ENCODE results near the gene PPP4R1. TPM values are rescaled to one million over a fixed set of nuclear protein-coding genes. Genes with fewer than 3 reads are reported as not detected.
A peak's percentile ranks its signal among the peaks of the same experiment; 100 is the strongest.
"Not testable (repeated sequence)": the region's sequence is repeated elsewhere in the genome, so short reads cannot be mapped to it uniquely, and the experiment has no call there.

Gene PPP4R1
- total RNA-seq, 2 donors from 2014 or later = 54.1 to 65.5 TPM

- Mint-ChIP-seq H3K27ac (no peak overlapping the region), H3K4me1 (peaks cover 26% of the 10 kb centered on the region), H3K27me3 (no peaks in the 10 kb centered on the region), H3K36me3 (ENCODE audit: low read depth) (peaks cover 3% of the 10 kb centered on the region), H3K4me3 (no peak overlapping the region)
- H3K9me3 ChIP-seq (ENCODE audit: control insufficient read depth, low read length, poor library complexity, severe bottlenecking) = no peaks in the 10 kb centered on the region
- ATAC-seq = no peak
- DNase-seq = no peak
Observed at GRCh38 chr18:9617006-9617542, 2.7 kb upstream of the PPP4R1 start.

GRCh38 chr18:9616049-9616448 is 1.7 kb upstream of the PPP4R1 start:
- H3K27me3 Mint-ChIP-seq = no peaks in the 10 kb centered on the region
- no peak overlapping the region for H3K4me3 Mint-ChIP-seq
- peaks cover 31% of the 10 kb centered on the region for H3K4me1 Mint-ChIP-seq
- H3K36me3 Mint-ChIP-seq (ENCODE audit: low read depth) = peaks cover 5% of the 10 kb centered on the region
- DNase-seq (no peak), ATAC-seq (no peak)
- peak overlapping the region; percentile 61 for H3K27ac Mint-ChIP-seq
- no peaks in the 10 kb centered on the region for H3K9me3 ChIP-seq (ENCODE audit: control insufficient read depth, low read length, poor library complexity, severe bottlenecking)

- peak overlapping the region; percentile 80 for H3K4me3 Mint-ChIP-seq
- ATAC-seq (no peak), DNase-seq (no peak)
- no peaks in the 10 kb centered on the region for H3K9me3 ChIP-seq (ENCODE audit: control insufficient read depth, low read length, poor library complexity, severe bottlenecking)
- peaks cover 35% of the 10 kb centered on the region for H3K4me1 Mint-ChIP-seq
- no peaks in the 10 kb centered on the region for H3K27me3 Mint-ChIP-seq
- peaks cover 5% of the 10 kb centered on the region for H3K36me3 Mint-ChIP-seq (ENCODE audit: low read depth)
- peak overlapping the region; percentile 61 for H3K27ac Mint-ChIP-seq
Observed at GRCh38 chr18:9615280-9615797, 980 bp upstream of the PPP4R1 start.

- ATAC-seq (peak; percentile 18), DNase-seq (peak in 2 of 3 donors; percentile 35 to 36)
- peak overlapping the region; percentile 95 for H3K27ac Mint-ChIP-seq
- H3K4me1 Mint-ChIP-seq = peaks cover 38% of the 10 kb centered on the region
- peaks cover 5% of the 10 kb centered on the region for H3K36me3 Mint-ChIP-seq (ENCODE audit: low read depth)
- no peaks in the 10 kb centered on the region for H3K27me3 Mint-ChIP-seq
- no peaks in the 10 kb centered on the region for H3K9me3 ChIP-seq (ENCODE audit: control insufficient read depth, low read length, poor library complexity, severe bottlenecking)
- H3K4me3 Mint-ChIP-seq = peak overlapping the region; percentile 98
Observed at GRCh38 chr18:9613550-9614400, 584 bp downstream of the PPP4R1 start.

- DNase-seq (no peak), ATAC-seq (peak; percentile 16)
Observed at GRCh38 chr18:9612977-9613376, 1.4 kb downstream of the PPP4R1 start.

GRCh38 chr18:9612215-9612830 is 2.0 kb downstream of the PPP4R1 start:
- ATAC-seq (peak; percentile 73), DNase-seq (peak in 1 of 3 donors; percentile 5)
- no peaks in the 10 kb centered on the region for H3K27me3 Mint-ChIP-seq
- H3K27ac Mint-ChIP-seq = peak overlapping the region; percentile 95
- H3K4me3 Mint-ChIP-seq = peak overlapping the region; percentile 98
- peaks cover 5% of the 10 kb centered on the region for H3K36me3 Mint-ChIP-seq (ENCODE audit: low read depth)
- H3K9me3 ChIP-seq (ENCODE audit: control insufficient read depth, low read length, poor library complexity, severe bottlenecking) = no peaks in the 10 kb centered on the region
- peaks cover 44% of the 10 kb centered on the region for H3K4me1 Mint-ChIP-seq

More at GRCh38 chr18:9612977-9613376, 1.4 kb downstream of the PPP4R1 start:
- peak overlapping the region; percentile 98 for H3K4me3 Mint-ChIP-seq
- H3K27me3 Mint-ChIP-seq = no peaks in the 10 kb centered on the region
- H3K4me1 Mint-ChIP-seq = peaks cover 44% of the 10 kb centered on the region
- H3K36me3 Mint-ChIP-seq (ENCODE audit: low read depth) = peaks cover 5% of the 10 kb centered on the region
- H3K27ac Mint-ChIP-seq = peak overlapping the region; percentile 95
- H3K9me3 ChIP-seq (ENCODE audit: control insufficient read depth, low read length, poor library complexity, severe bottlenecking) = no peaks in the 10 kb centered on the region

- Mint-ChIP-seq H3K36me3 (ENCODE audit: low read depth) (peaks cover 5% of the 10 kb centered on the region), H3K27ac (no peak overlapping the region), H3K4me1 (peaks cover 44% of the 10 kb centered on the region), H3K4me3 (peak overlapping the region; percentile 36), H3K27me3 (no peaks in the 10 kb centered on the region)
- DNase-seq (no peak), ATAC-seq (no peak)
- no peaks in the 10 kb centered on the region for H3K9me3 ChIP-seq (ENCODE audit: control insufficient read depth, low read length, poor library complexity, severe bottlenecking)
Observed at GRCh38 chr18:9609190-9609589, 5.2 kb downstream of the PPP4R1 start.

- H3K36me3 Mint-ChIP-seq (ENCODE audit: low read depth) = peaks cover 5% of the 10 kb centered on the region
- H3K4me1 Mint-ChIP-seq = peaks cover 44% of the 10 kb centered on the region
- no peak overlapping the region for H3K4me3 Mint-ChIP-seq
- no peak overlapping the region for H3K27ac Mint-ChIP-seq
- H3K27me3 Mint-ChIP-seq = no peaks in the 10 kb centered on the region
- no peak for ATAC-seq
- H3K9me3 ChIP-seq (ENCODE audit: control insufficient read depth, low read length, poor library complexity, severe bottlenecking) = no peaks in the 10 kb centered on the region
- no peak for DNase-seq
Observed at GRCh38 chr18:9608728-9609127, 5.6 kb downstream of the PPP4R1 start.

GRCh38 chr18:9608298-9608697 is 6.1 kb downstream of the PPP4R1 start:
- H3K9me3 ChIP-seq (ENCODE audit: control insufficient read depth, low read length, poor library complexity, severe bottlenecking) = no peaks in the 10 kb centered on the region
- DNase-seq = no peak
- Mint-ChIP-seq H3K27ac (no peak overlapping the region), H3K4me3 (no peak overlapping the region), H3K36me3 (ENCODE audit: low read depth) (peaks cover 3% of the 10 kb centered on the region), H3K27me3 (no peaks in the 10 kb centered on the region), H3K4me1 (peaks cover 41% of the 10 kb centered on the region)
- no peak for ATAC-seq

- not testable (repeated sequence) for ATAC-seq; DNase-seq; H3K4me3 Mint-ChIP-seq; H3K9me3 ChIP-seq (ENCODE audit: control insufficient read depth, low read length, poor library complexity, severe bottlenecking); H3K27ac Mint-ChIP-seq; H3K27me3 Mint-ChIP-seq; H3K36me3 Mint-ChIP-seq (ENCODE audit: low read depth)
- peaks cover 30% of the 10 kb centered on the region for H3K4me1 Mint-ChIP-seq
Observed at GRCh38 chr18:9607111-9607510, 7.2 kb downstream of the PPP4R1 start.

GRCh38 chr18:9606039-9606438 is 8.3 kb downstream of the PPP4R1 start:
- H3K36me3 Mint-ChIP-seq (ENCODE audit: low read depth) = no peaks in the 10 kb centered on the region
- peaks cover 24% of the 10 kb centered on the region for H3K4me1 Mint-ChIP-seq
- H3K27me3 Mint-ChIP-seq = no peaks in the 10 kb centered on the region
- no peaks in the 10 kb centered on the region for H3K9me3 ChIP-seq (ENCODE audit: control insufficient read depth, low read length, poor library complexity, severe bottlenecking)
- no peak overlapping the region for H3K27ac Mint-ChIP-seq
- ATAC-seq = no peak
- no peak overlapping the region for H3K4me3 Mint-ChIP-seq
- DNase-seq = no peak

GRCh38 chr18:9604348-9604747 is 10.0 kb downstream of the PPP4R1 start:
- H3K27ac Mint-ChIP-seq = no peak overlapping the region
- no peaks in the 10 kb centered on the region for H3K36me3 Mint-ChIP-seq (ENCODE audit: low read depth)
- peaks cover 18% of the 10 kb centered on the region for H3K4me1 Mint-ChIP-seq
- H3K27me3 Mint-ChIP-seq = no peaks in the 10 kb centered on the region
- H3K4me3 Mint-ChIP-seq = no peak overlapping the region
- H3K9me3 ChIP-seq (ENCODE audit: control insufficient read depth, low read length, poor library complexity, severe bottlenecking) = no peaks in the 10 kb centered on the region
- no peak for DNase-seq
- no peak for ATAC-seq

GRCh38 chr18:9599328-9599727 is 15.0 kb downstream of the PPP4R1 start:
- Mint-ChIP-seq H3K4me1 (peaks cover 21% of the 10 kb centered on the region), H3K4me3 (no peak overlapping the region), H3K27ac (no peak overlapping the region), H3K36me3 (ENCODE audit: low read depth) (peaks cover 2% of the 10 kb centered on the region), H3K27me3 (no peaks in the 10 kb centered on the region)
- DNase-seq = no peak
- ATAC-seq = no peak
- H3K9me3 ChIP-seq (ENCODE audit: control insufficient read depth, low read length, poor library complexity, severe bottlenecking) = no peaks in the 10 kb centered on the region
